ENCODE results near the gene FGF21. TPM values are rescaled to one million over a fixed set of nuclear protein-coding genes. Genes with fewer than 3 reads are reported as not detected.
"Not testable (repeated sequence)": the region's sequence is repeated elsewhere in the genome, so short reads cannot be mapped to it uniquely, and the experiment has no call there.

The FGF21 gene
- polyA plus RNA-seq, 3 donors = not detected

- DNase-seq = not testable (repeated sequence)
Observed at GRCh38 chr19:48787331-48787730, 32.0 kb downstream of the FGF21 start.

DNA sequence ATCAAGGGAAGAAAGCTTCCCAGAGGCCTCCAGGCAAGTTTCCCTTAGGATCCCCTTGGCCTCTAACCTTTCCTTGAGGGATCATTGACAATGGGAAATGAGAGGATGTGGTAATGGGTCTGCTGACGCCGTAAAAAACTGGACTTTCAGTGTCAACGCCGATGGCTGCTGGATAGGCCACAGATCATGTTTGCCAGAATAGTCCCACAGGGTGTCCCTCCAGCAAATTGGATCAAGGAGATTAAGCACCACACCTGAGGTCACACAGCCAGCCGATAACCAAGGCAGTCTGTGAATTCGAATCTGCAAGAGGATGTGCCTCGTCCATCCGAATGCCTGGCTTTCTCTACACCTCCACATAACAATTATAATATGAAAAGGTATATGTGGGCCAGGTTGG, 37.9 kb downstream of the FGF21 start:
- no peak for DNase-seq

GRCh38 chr19:48794291-48794690, 39.0 kb downstream of the FGF21 start:
- DNase-seq = no peak

DNA sequence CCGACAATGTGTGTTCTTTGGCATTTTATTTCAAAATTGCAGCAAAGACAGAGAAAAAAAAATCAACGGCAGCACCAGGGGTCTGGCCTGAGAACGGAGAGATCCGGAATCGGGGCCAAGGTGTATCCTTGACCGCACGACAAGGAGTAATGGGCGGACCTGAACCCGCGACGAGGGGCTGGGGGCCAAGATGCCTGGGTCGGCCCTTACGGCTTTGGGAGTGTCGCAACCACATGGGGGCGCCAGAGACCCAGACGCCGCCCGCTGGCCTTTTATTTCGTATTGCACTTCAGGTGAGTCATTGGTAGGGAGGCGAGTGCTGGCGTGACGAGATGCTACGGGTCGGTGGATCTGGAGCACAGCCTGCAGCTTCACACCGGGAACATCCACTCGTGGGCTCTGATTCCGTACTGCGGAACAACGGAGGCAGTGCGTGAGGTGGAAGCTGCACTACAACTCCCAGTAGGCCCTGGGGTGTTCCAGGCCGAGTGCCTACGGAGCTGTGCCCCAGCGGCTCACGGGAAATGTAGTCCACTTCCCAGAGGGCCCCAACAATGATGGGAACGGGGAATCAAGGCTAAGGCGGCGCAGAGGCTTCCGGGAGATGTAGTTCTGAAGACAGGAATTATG, 39.8 kb downstream of the FGF21 start:
- peak; percentile 93 for DNase-seq

DNA sequence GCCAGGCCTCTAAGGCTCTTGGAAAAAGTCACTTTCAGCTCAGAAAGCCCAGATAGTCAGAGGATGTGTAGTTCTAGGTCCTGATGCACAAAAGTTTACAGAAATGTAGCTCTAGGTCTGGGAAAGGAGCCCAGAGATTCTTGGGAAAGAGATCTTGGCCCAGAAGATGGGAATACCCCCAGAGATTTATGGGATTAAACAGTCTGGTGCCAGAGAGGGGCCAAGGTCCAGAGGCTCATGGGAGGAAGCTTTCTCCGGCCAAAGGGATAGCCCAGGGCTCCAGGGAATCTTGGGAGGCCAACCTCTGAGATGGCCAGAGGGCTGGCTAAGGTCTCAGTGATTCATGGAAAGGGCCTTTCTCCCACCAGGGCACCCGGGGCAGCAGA, 40.4 kb downstream of the FGF21 start:
- DNase-seq = no peak

DNA sequence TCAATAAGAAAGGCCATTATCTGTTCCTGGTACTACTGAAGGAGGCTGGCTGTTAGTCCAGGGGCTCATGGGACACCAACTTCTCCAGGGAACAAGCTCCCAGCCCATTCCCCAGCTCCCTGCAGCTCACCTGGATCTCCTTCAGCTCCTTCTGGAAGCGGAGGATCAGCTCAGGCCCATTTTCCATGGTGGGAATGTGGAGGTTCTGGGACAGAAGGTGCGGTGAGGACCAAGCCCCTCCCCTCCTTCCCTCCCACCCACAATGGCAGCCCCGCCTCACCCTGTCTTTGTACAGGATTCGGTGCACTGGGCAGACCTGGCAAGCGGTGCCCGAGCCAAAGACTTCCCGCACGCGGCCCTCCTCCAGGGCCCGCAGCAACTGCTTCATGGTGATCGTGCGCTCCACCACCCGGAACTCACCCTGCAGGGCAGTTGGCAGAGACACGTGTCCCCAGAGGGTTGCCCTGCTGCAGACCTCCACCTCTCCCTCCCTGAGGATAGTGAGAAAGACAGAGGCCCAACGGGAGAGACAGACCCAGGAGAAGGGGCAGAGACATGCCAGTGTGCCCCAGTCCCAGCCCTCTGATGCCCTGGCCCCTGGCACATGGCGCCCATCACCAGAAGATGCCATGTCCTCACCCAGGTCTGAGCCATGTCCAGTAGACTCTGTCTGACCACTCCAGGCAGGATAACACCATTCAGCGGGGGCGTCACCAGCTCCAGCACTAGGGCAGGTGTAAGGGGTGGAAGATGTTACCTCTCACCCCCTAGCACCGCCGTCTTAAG, 41.2 kb downstream of the FGF21 start:
- no peak for DNase-seq

- DNase-seq = no peak
Observed at GRCh38 chr19:48797103-48797502, 41.8 kb downstream of the FGF21 start.

- no peak for DNase-seq
Observed at GRCh38 chr19:48798937-48799336, 43.6 kb downstream of the FGF21 start.

GRCh38 chr19:48799358-48800300, 44.3 kb downstream of the FGF21 start:
- DNase-seq = no peak

GRCh38 chr19:48802623-48803022, 47.3 kb downstream of the FGF21 start:
- no peak for DNase-seq

DNA sequence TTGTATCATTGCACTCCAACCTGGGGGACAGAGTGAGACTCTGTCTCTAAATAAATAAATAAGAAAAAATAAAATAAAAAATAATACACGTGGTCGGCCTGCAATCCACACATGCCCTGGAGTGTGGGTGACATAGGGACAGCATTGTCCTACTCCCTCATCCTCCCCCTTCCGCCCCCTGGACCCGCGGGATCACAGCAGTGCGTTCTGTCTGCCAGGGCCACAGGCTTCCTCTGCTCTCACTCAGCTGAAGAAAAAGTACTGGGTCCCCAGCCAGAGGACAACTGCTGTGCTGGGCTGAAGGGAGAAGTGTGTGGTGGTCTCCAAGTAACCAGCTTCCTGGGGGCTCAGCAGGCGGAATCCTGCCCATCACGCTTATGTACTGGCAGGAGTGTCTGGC, 49.2 kb downstream of the FGF21 start:
- DNase-seq = no peak

DNA sequence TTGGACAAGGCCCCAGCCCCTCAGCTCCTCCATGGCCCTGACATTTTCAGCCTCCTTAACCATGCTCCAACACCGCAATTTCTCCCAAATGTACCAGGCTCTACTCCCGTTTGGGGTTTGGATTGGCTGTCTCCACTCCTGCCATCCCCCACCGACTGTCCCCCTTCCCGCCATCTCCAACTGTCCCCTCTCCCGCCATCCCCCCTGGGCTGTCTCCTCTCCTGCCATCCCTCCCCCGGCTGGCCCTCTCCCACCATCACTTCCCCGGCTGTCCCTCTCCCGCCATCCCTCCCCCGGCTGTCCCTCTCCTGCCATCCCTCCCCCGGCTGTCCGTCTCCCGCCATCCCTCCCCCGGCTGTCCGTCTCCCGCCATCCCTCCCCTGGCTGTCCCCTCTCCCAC, 50.1 kb downstream of the FGF21 start:
- no peak for DNase-seq

- peak; percentile 56 for DNase-seq
Observed at GRCh38 chr19:48806518-48806817, 51.1 kb downstream of the FGF21 start.

DNA sequence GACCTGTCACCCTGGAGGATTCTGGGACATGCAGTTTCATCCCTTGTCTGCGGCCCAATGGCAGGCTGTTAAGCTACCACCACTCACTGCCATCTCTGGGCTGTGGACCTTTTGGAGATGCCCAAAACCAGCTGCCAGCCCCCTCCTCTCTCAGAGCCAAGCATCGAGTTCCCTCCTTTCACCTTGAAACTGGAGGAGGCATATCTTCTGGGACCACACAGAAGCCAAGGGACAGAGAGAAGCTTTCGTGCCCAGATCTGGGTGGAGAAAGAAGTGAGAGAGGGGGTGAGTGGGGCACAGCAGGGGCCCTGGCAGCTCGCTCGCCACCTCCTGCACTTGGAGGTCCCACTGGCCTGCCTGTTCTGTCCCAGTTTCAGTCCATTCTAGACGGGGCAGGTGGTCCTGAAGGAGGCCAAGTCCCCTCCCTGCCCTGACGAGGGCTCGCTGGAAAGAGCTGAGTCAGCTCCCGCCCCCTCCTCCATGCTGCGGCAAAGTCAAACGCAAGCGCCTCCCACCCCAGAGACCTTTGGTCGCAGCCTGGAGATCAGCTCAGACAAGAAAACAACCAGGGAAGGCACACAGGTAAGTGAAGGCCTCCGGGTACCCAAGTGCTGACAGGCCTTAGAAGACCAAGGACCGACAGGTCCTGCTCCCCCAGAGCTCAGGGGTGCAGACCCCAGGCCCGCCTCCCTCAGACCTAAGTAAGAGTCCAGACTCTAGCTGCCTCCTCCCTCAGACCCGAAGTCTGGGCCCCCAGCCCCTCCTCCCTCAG, 51.7 kb downstream of the FGF21 start:
- DNase-seq = no peak

- DNase-seq = no peak
Observed at GRCh38 chr19:48807590-48808308, 52.4 kb downstream of the FGF21 start.

Other genes with a start within 250 kb of the FGF21 start
- 1 to 10 TPM; 3.5 to 3.7 (median 3.7) TPM for gene LMTK3, start 243.7 kb upstream of the FGF21 start, polyA plus RNA-seq (ENCODE audit: insufficient read length in 3 of 3)
- gene SULT2B1, start 203.4 kb upstream of the FGF21 start, polyA plus RNA-seq (ENCODE audit: insufficient read length in 3 of 3) = under 1 TPM; 0.43 to 0.81 (median 0.43) TPM
- gene SPACA4, start 148.8 kb upstream of the FGF21 start, polyA plus RNA-seq (ENCODE audit: insufficient read length in 3 of 3) = under 1 TPM in 2 of 3 donors, not detected in 1; 0.23 to 0.24 TPM
- gene FAM83E, start 140.4 kb upstream of the FGF21 start, polyA plus RNA-seq (ENCODE audit: insufficient read length in 3 of 3) = 1 to 10 TPM; 1.9 to 2.0 (median 1.9) TPM
- gene RPL18, start 136.3 kb upstream of the FGF21 start, polyA plus RNA-seq (ENCODE audit: insufficient read length in 3 of 3) = 1,000 to 10,000 TPM; 1,186 to 1,447 (median 1,300) TPM
- gene SPHK2, start 136.0 kb upstream of the FGF21 start, polyA plus RNA-seq (ENCODE audit: insufficient read length in 3 of 3) = 10 to 100 TPM; 30.2 to 35.2 (median 33.2) TPM
- 10 to 100 TPM; 13.8 to 15.4 (median 14.6) TPM for gene DBP, start 118.1 kb upstream of the FGF21 start, polyA plus RNA-seq (ENCODE audit: insufficient read length in 3 of 3)
- 10 to 100 TPM; 23.2 to 29.6 (median 29.0) TPM for gene CA11, start 109.3 kb upstream of the FGF21 start, polyA plus RNA-seq (ENCODE audit: insufficient read length in 3 of 3)
- 1 to 10 TPM in 2 of 3 donors, under 1 TPM in 1; 0.91 to 1.9 (median 1.5) TPM for gene NTN5, start 82.5 kb upstream of the FGF21 start, polyA plus RNA-seq (ENCODE audit: insufficient read length in 3 of 3)
- gene FUT2, start 59.6 kb upstream of the FGF21 start, polyA plus RNA-seq (ENCODE audit: insufficient read length in 3 of 3) = 1 to 10 TPM; 2.4 to 5.8 (median 3.3) TPM
- gene MAMSTR, start 35.8 kb upstream of the FGF21 start, polyA plus RNA-seq (ENCODE audit: insufficient read length in 3 of 3) = 1 to 10 TPM; 5.7 to 8.0 (median 7.1) TPM
- 10 to 100 TPM; 15.7 to 20.8 (median 17.2) TPM for gene RASIP1, start 14.9 kb upstream of the FGF21 start, polyA plus RNA-seq (ENCODE audit: insufficient read length in 3 of 3)
- gene IZUMO1, start 8.6 kb upstream of the FGF21 start, polyA plus RNA-seq (ENCODE audit: insufficient read length in 3 of 3) = under 1 TPM; 0.39 to 0.83 (median 0.65) TPM
- gene FUT1, start 2.9 kb upstream of the FGF21 start, polyA plus RNA-seq (ENCODE audit: insufficient read length in 3 of 3) = 1 to 10 TPM; 3.0 to 4.4 (median 4.2) TPM
- gene BCAT2, start 55.5 kb downstream of the FGF21 start, polyA plus RNA-seq (ENCODE audit: insufficient read length in 3 of 3) = 10 to 100 TPM; 47.7 to 65.3 (median 60.4) TPM
- 10 to 100 TPM; 38.3 to 44.8 (median 43.3) TPM for gene HSD17B14, start 81.0 kb downstream of the FGF21 start, polyA plus RNA-seq (ENCODE audit: insufficient read length in 3 of 3)
- gene PLEKHA4, start 113.1 kb downstream of the FGF21 start, polyA plus RNA-seq (ENCODE audit: insufficient read length in 3 of 3) = 10 to 100 TPM; 25.2 to 29.4 (median 25.7) TPM
- gene PPP1R15A, start 116.9 kb downstream of the FGF21 start, polyA plus RNA-seq (ENCODE audit: insufficient read length in 3 of 3) = 10 to 100 TPM; 33.8 to 36.6 (median 33.9) TPM
- 1 to 10 TPM in 1 of 3 donors, under 1 TPM in 2; 0.70 to 1.5 (median 0.96) TPM for gene TULP2, start 143.2 kb downstream of the FGF21 start, polyA plus RNA-seq (ENCODE audit: insufficient read length in 3 of 3)
- 100 to 1,000 TPM; 311 to 334 (median 332) TPM for gene NUCB1, start 144.8 kb downstream of the FGF21 start, polyA plus RNA-seq (ENCODE audit: insufficient read length in 3 of 3)
- gene DHDH, start 178.2 kb downstream of the FGF21 start, polyA plus RNA-seq (ENCODE audit: insufficient read length in 3 of 3) = 10 to 100 TPM in 1 of 3 donors, 1 to 10 TPM in 2; 8.5 to 11.6 (median 9.7) TPM
- gene BAX, start 199.4 kb downstream of the FGF21 start, polyA plus RNA-seq (ENCODE audit: insufficient read length in 3 of 3) = 10 to 100 TPM; 76.5 to 91.9 (median 87.6) TPM
- gene FTL, start 209.8 kb downstream of the FGF21 start, polyA plus RNA-seq (ENCODE audit: insufficient read length in 3 of 3) = 1,000 to 10,000 TPM; 2,476 to 3,205 (median 2,712) TPM
- gene GYS1, start 237.8 kb downstream of the FGF21 start, polyA plus RNA-seq (ENCODE audit: insufficient read length in 3 of 3) = 10 to 100 TPM; 42.9 to 56.7 (median 55.5) TPM
- 100 to 1,000 TPM in 2 of 3 donors, 10 to 100 TPM in 1; 96.2 to 118 (median 101) TPM for gene RUVBL2, start 238.4 kb downstream of the FGF21 start, polyA plus RNA-seq (ENCODE audit: insufficient read length in 3 of 3)

Measured in renal pelvis (tissue), 4 donors.